NCI-H226 (cell line): ENCODE results near the gene OR2A12.
A peak's percentile ranks its signal among the peaks of the same experiment; 100 is the strongest.
"Not testable (repeated sequence)": the region's sequence is repeated elsewhere in the genome, so short reads cannot be mapped to it uniquely, and the experiment has no call there.

Experiments
- DNase-seq: peaks from one replicate; pipeline ENCODE4 v3.0.0-alpha.2; 2015

The OR2A12 gene

GRCh38 chr7:144122876-144123275 lies 36.8 kb downstream of the OR2A12 start, which contains the start of gene OR2A14:
TSS of gene OR2A14 (plus strand) at chr7:144123176. CDS start at chr7:144129113, 5,937 bp downstream.
- no peak for DNase-seq

- DNase-seq = peak; percentile 69
Measured at GRCh38 chr7:144127714-144128334, 41.7 kb downstream of the OR2A12 start.

- DNase-seq = not testable (repeated sequence)
Measured at GRCh38 chr7:144129601-144130000, 43.5 kb downstream of the OR2A12 start.

GRCh38 chr7:144130730-144131129 lies 44.7 kb downstream of the OR2A12 start:
- DNase-seq = no peak

- no peak for DNase-seq
Measured at GRCh38 chr7:144132262-144132661, 46.2 kb downstream of the OR2A12 start.

- no peak for DNase-seq
Measured at GRCh38 chr7:144133307-144133706, 47.2 kb downstream of the OR2A12 start.

GRCh38 chr7:144134116-144134515 lies 48.0 kb downstream of the OR2A12 start:
- DNase-seq = no peak

GRCh38 chr7:144137501-144137900 lies 51.4 kb downstream of the OR2A12 start:
- no peak for DNase-seq

- no peak for DNase-seq
Measured at GRCh38 chr7:144142187-144142586, 56.1 kb downstream of the OR2A12 start.

- DNase-seq = no peak
Measured at GRCh38 chr7:144144426-144144825, 58.3 kb downstream of the OR2A12 start.

- DNase-seq = no peak
Measured at GRCh38 chr7:144148224-144148827, 62.2 kb downstream of the OR2A12 start.
